Motor neuron (in vitro differentiated cells): Measurements from ENCODE around the gene LGALSL. TPM values are rescaled to one million over a fixed set of nuclear protein-coding genes. Genes with fewer than 3 reads are reported as not detected.

Experiments used
- ATAC-seq, 8 experiments: fragments of 200-7000 bp; cut with Tn5 transposase; replicated peaks in 6 of 8; 2 replicates each; pipeline ENCODE4 v1.8.0; 2021; ENCODE audit warnings: mild to moderate bottlenecking in 8 of 8, moderate library complexity in 8 of 8
- H3K27ac ChIP-seq, 2 donors: fragments of 250-450 bp; sonication (Bioruptor Pico); 2 replicates each; pipeline ENCODE4 v1.9.0; 2021; ENCODE audit warnings: antibody characterized with exemption in 2 of 2, mild to moderate bottlenecking in 2 of 2, moderate library complexity in 1 of 2
- H3K4me1 ChIP-seq, 2 donors: fragments of 250-450 bp; sonication (Bioruptor Pico); replicated peaks in 1 of 2; 2 replicates each; pipeline ENCODE4 v1.6.1; 2021; ENCODE audit warnings: antibody characterized with exemption in 2 of 2, mild to moderate bottlenecking in 2 of 2, moderate library complexity in 1 of 2
- H3K4me3 ChIP-seq, 5 donors: fragments of 250-450 bp; sonication (Bioruptor Pico); 2 replicates each; pipeline ENCODE4 v1.9.0; 2021; ENCODE audit warnings: antibody characterized with exemption in 5 of 5, mild to moderate bottlenecking in 5 of 5, moderate library complexity in 4 of 5
- WGBS, 10 experiments: fragments of 450-650 bp; shearing (Covaris generic); methylation state at CpG; one replicate each; pipeline ENCODE4 v1.0.0; 2022; 5-methylcytosine and 5-hydroxymethylcytosine counted together
- in situ Hi-C, 9 experiments: fragments of 400-800 bp; cut with MboI; loops; one replicate each; pipeline ENCODE4 v1.15.0; 2021; ENCODE audit warnings: low sequenced_read_pairs in 9 of 9, low pct_unique_long_range_greater_than_20kb in 2 of 9; ENCODE audit not compliant: unreplicated experiment in 9 of 9
- total RNA-seq, 8 experiments: library from RNA; unstranded; fragments of 300-600 nt; gene quantifications; 2 replicates each; pipeline versions ENCODE4 v1.2.3 to v1.2.4, GENCODE V29; 2022

Gene LGALSL
- total RNA-seq, result 10 to 100 TPM in 6 of 8 experiments, 1 to 10 TPM in 2; 7.3 to 19.1 (median 15.3) TPM

DNA sequence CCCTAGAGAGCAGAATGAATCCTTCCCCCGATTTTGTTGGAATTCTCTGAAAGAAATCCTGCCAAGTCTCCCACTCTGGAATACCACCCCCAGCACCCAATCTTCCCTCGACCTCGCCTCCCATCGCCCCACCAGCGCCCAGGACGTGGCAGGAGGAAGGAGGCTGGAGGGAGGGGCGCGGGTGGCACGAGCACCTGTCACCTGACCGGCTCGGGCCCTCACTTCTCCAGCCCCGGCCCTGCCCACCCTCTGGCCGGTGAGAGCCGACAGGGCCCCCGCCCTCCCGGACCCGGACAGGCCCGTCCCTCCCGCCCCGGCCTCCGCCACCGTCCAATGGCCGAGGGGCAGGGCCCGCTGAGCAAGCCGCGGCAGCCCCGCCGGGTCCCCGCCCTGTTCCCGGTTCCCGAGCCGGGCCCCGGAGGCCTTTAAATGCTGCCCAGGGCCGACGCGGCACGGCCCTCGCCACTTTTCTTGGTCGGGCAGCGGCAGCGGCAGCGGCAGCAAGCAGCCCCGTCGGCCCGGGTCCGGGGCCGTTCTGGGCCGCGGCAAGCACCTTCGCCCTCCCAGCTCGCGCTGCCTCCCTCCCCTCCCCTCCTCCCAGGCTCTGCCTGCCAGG, at the start of gene LGALSL:
TSS of gene LGALSL (plus strand) at position 393 of the 616 bp plus-strand sequence. CDS start 384 bp downstream, outside the sequence.
- peak; percentile 64 to 83 (median 79) for ATAC-seq
- in situ Hi-C loops, result no loop called here
- Histone ChIP-seq H3K4me1 (peaks cover 9 to 22% of the 10 kb centered on the region in 2 donors), H3K4me3 (peak within 1 kb of the TSS; percentile 70 to 97 (median 84)), H3K27ac (peak within 1 kb of the TSS; percentile 96 to 97)
- WGBS, 10 experiments, result no CpG with 5 or more reads among the region's 52 CpGs

DNA sequence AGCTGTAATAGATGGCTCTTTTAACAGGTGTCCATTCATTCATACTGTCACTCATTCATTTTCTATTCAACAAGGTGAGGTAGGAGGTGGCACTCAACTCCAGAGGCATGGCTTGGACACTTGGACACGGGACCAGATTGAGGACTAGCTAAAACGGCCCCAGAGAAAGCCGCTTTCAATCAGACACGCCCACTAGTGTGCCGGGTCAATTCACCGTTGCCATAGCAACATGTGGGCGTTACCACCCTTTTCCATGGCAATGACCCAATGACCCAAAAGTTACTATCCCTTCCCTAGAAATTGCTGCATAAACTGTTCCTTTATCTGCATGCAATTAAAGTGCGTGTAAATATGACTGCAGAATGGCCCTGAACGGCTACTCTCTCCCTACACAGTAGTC, 49.2 kb upstream of the LGALSL start:
- 0 to 5% (median 0%) methylated on average over 2 to 8 of the region's 9 CpGs; no CpG with 5 or more reads in 5 of the 10 experiments for WGBS, 10 experiments
- in situ Hi-C loops, result no loop called here
- H3K27ac ChIP-seq, result peak overlapping the region; percentile 68 to 72
- H3K4me3 ChIP-seq, result no peak overlapping the region
- peaks cover 54 to 57% of the 10 kb centered on the region in 2 donors for H3K4me1 ChIP-seq
- ATAC-seq, result peak; percentile 28 to 82 (median 66)

DNA sequence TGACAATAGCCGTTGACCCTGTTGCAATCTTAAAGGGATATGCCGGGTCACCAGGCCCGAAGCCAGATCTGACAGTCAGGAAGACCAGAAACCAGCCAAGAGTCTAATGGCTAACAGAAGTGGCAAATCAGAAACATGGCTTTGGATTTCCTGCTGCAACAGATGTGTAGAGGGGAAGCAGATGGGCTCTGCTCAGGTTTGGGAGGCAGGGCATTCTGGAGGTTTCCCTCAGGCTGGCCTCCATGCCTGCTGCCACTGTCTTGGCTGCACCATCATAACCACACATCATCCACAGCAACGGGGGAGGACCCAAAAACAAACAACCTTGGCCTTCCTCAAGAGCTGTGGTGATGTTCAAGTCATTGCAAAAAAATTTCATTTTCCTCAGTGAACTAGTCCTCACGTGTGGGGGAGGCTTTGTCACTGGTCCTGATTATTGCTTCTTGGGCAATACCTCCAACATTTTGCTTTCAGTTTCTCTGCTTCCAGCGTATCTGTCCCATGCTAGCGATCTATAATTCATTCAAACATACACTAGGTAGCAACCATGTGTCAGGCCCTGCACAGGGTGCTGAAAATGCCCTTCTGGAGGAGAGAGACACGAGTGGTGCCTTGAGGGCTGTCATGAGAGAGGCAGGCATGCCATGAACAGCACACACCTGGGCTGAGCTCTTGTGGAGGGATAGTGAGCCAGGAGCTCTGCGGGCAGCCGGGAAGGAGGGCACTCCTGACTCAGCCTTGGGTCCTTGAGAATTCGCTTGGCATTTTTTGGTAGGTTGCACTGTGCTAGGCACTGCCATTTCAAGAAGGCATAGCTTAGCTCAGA, 48.2 kb upstream of the LGALSL start:
- in situ Hi-C loops, result no loop called here
- Histone ChIP-seq H3K27ac (no peak overlapping the region), H3K4me1 (peaks cover 52 to 56% of the 10 kb centered on the region in 2 donors), H3K4me3 (no peak overlapping the region)
- ATAC-seq, result peak in 2 of 8 experiments; percentile 4 to 12
- WGBS, 10 experiments, result 7 to 90% (median 40%) methylated on average over 1 to 10 of the region's 11 CpGs; no CpG with 5 or more reads in 3 of the 10 experiments

DNA sequence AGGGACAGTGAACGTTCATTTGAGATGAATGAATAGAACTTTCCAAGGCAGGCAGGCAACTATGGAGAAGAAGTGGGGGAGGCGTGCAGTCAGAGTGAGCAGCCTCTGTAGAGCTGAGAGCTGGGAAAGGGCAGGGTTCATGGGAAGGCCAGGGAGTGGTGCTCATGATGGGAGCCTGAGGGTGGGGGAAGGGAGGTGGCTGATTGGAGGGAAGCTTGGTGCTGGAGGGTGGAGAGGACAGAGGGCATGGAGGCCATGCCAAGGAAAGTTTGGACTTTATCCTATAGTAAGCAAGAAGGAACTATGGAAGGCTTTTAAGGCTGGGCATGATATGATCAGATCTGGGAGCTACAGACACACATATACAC, 47.6 kb upstream of the LGALSL start:
- Histone ChIP-seq H3K27ac (no peak overlapping the region), H3K4me1 (peaks cover 46 to 50% of the 10 kb centered on the region in 2 donors), H3K4me3 (no peak overlapping the region)
- in situ Hi-C loops, result no loop called here
- ATAC-seq, result peak in 3 of 8 experiments; percentile 19 to 59 (median 50)
- WGBS, 10 experiments, result 17 to 60% (median 27%) methylated on average over 1 to 2 of the region's 2 CpGs; no CpG with 5 or more reads in 6 of the 10 experiments

DNA sequence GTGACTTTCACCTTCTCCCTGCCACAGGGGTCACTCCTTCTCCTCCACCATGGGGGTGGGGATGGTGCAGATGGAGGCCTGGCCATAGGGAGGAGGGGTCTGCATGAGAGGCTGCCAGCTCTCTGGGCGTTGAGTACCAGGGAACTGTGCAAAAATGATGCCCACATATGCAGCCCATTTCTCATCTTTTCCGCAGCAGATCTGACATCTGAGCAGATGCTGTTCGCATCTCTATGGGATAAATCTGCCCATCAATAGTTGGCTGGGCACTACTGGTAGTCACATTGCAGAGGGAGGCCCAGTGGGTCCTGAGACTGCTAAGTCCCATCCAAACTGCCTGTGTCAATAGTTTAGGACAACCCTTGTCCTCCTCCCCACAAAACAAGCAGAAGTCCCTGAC, 45.9 kb upstream of the LGALSL start:
- ATAC-seq, result no peak
- 60 to 80% (median 70%) methylated on average over 1 to 2 of the region's 3 CpGs; no CpG with 5 or more reads in 7 of the 10 experiments for WGBS, 10 experiments
- peaks cover 34 to 36% of the 10 kb centered on the region in 2 donors for H3K4me1 ChIP-seq
- in situ Hi-C loops, result no loop called here
- H3K27ac ChIP-seq, result no peak overlapping the region
- no peak overlapping the region for H3K4me3 ChIP-seq

DNA sequence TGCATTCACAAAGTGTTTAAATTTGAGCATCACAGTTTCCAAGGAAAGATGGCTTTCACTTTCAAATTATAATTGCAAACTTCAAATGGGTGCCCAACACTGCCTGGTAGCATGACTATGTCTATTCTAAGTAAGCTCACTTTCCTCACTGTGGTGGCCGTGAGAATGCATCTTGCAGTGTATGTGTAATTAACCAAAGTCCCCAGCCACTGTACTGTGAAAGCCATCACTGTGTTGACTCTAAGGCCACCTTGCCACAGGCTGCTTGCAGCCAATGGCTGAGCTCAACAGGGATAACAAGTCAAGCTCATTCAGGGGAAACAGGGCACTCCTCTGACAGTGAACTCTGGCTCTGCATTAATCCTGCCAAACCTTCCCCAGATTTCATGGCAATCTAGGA, 43.3 kb upstream of the LGALSL start:
- in situ Hi-C loops, result no loop called here

DNA sequence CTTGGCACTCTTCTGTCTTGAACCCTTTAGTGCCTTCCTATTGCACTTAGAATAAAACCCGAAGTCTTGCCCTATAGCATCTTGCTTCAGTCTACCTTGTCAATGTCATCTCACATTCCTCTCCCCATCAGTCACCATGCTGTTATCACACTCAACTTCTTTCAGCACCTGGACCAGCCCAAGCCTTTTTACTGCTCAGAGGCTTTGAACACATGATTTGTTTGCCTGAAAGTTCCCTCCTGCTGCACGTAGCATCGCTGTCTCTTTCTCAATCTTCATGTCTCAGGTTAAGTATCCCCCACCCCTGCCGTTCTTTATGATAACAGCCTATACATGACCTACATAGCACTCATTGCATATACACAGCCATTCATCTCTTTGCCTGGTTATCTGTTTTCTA, 41.3 kb upstream of the LGALSL start:
- Histone ChIP-seq H3K27ac (no peak overlapping the region), H3K4me1 (no peaks in the 10 kb centered on the region), H3K4me3 (no peak overlapping the region)
- no peak for ATAC-seq
- whole genome bisulfite sequencing, 10 experiments, result 39 to 100% (median 90%) methylated on average over 1 to 4 of the region's 4 CpGs; no CpG with 5 or more reads in 1 of the 10 experiments
- in situ Hi-C loops, result no loop called here

More for the DNA sequence above, 43.3 kb upstream of the LGALSL start:
- Histone ChIP-seq H3K27ac (no peak overlapping the region), H3K4me1 (peaks cover 8 to 10% of the 10 kb centered on the region in 2 donors), H3K4me3 (no peak overlapping the region)
- peak in 2 of 8 experiments; percentile 25 to 33 for ATAC-seq
- 44 to 100% (median 86%) methylated on average over 1 of the region's 1 CpG; no CpG with 5 or more reads in 5 of the 10 experiments for WGBS, 10 experiments

DNA sequence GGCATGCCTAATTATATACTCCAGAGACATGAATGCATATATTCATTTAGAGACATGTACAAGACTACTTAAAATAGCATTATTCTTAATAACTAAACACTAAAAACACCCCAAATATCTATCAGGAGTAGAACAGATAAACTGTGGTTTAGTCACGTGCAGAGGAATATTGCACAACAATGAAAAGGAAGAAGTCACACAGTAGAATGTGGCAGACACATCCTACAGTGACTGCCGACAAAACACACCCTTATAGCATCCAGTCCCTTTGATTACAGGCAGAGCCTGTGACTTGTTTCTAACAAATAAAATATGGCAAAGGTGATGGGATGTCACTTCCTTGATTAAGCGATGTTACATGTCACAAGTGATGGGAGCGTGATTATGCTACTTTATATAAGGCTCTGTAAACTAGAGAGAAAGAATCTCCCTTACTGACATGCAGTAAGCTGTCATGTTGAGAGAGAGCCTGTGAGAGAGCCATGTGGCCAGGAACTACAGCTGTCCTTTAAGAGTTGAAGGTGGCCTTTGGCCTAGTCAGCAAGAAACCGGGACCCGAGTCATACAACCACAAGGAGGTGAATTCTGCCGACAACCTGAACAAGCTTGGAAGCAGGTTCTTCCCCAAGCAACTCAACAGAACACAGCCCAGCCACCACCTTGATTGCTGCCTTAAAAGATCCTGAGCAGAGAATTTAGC, 39.1 kb upstream of the LGALSL start:
- Histone ChIP-seq H3K4me3 (no peak overlapping the region), H3K4me1 (peaks cover 3 to 4% of the 10 kb centered on the region in 2 donors), H3K27ac (no peak overlapping the region)
- WGBS, 10 experiments, result 67 to 100% (median 93%) methylated on average over 1 to 4 of the region's 7 CpGs; no CpG with 5 or more reads in 1 of the 10 experiments
- ATAC-seq, result no peak
- in situ Hi-C loops, result no loop called here

DNA sequence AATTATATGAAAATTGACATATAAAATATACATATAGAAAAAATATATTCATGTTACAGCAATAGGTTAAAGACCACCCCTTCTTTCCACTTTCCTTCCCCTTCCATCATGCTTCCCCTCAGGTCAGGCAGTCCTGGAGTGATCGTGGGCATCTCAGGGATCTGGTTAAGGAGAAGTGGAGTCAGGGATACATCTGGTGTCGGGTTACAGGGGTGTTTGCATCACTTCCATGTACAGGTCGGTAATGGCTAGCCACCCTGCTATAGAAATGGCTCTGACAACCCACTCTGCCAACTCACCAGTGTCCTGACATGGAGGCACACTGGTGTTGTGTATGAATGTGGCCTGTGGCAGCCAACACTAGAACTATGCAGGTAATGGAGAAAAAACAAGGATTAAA, 36.3 kb upstream of the LGALSL start:
- 34 to 82% (median 50%) methylated on average over 2 to 3 of the region's 3 CpGs; no CpG with 5 or more reads in 4 of the 10 experiments for WGBS, 10 experiments
- in situ Hi-C loops, result no loop called here
- peaks cover 6% of the 10 kb centered on the region in 2 donors for H3K4me1 ChIP-seq
- ATAC-seq, result no peak
- no peak overlapping the region for H3K4me3 ChIP-seq
- no peak overlapping the region for H3K27ac ChIP-seq

DNA sequence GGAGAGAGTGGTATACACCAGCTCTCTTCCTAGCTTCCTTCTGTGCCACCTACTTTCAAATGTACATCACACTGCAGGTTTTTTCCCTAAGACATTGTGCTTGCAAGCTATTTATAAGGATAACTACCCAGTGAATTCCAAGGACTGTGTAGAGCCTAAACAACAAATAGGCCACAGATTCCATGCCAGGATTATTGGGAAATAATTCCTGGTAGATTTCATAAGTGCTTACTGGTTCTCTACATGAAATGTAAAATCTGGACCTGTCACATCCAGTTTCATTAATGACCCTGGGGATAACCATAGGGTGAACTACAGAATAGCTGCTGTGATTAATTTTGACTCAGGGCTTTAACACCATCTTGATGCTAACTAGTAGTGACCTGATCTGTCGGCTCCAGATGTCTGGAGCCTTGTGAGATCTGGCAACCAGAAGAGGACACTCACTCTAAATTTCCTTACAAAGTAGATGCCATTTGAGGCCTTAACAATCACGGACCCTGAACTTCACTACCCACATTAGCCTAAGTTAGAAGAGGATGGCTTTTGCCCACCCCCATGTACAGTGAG, 34.3 kb upstream of the LGALSL start:
- 33 to 93% (median 80%) methylated on average over 1 to 2 of the region's 2 CpGs; no CpG with 5 or more reads in 3 of the 10 experiments for WGBS, 10 experiments
- Histone ChIP-seq H3K4me1 (peaks cover 6 to 8% of the 10 kb centered on the region in 2 donors), H3K4me3 (no peak overlapping the region), H3K27ac (no peak overlapping the region)
- peak in 2 of 8 experiments; percentile 23 to 47 for ATAC-seq
- in situ Hi-C loops, result no loop called here

DNA sequence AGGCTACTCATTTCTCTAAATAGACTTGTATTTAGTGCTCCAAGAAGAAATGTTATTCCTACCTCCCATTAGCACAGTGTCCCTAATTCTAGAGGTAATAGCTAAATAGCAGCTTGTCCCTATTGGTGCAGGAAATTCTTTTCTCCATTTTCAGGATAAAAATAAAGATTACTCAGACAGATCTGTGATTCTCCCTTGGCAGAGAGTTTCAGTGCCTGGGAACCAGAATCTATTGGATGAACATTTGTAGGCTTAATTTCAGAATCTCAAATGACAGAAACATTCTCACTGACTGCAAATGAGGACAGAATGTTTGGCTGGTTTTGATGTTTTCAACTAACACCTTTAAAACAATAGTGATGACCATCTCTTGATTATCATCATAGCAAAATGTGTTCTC, 33.3 kb upstream of the LGALSL start:
- peaks cover 6 to 8% of the 10 kb centered on the region in 2 donors for H3K4me1 ChIP-seq
- in situ Hi-C loops, result no loop called here
- ATAC-seq, result no peak
- H3K27ac ChIP-seq, result no peak overlapping the region
- H3K4me3 ChIP-seq, result no peak overlapping the region

DNA sequence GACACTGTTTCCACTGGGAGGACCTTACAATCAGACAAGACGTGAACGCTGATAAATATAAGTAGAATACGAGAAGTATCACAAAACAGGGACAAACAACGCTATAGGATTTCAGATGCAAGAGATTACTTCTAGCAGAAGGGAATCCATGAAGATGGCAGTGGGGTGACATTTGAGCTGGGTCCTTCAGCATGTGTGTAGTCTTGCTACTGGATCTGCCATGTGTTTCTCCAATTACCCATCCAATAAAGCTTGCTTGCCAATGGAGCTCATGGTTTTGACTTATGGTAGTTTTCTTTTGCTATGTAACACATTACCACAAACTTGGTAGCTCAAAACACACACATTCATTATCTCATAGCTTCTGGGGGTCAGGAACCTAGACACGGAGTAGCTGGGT, 32.8 kb upstream of the LGALSL start:
- H3K27ac ChIP-seq, result no peak overlapping the region
- in situ Hi-C loops, result no loop called here
- H3K4me3 ChIP-seq, result no peak overlapping the region
- no peak for ATAC-seq
- H3K4me1 ChIP-seq, result peaks cover 6 to 8% of the 10 kb centered on the region in 2 donors
- WGBS, 10 experiments, result 59 to 100% (median 95%) methylated on average over 2 to 5 of the region's 5 CpGs
